ENCODE results near the gene ZBTB7C. TPM values are rescaled to one million over a fixed set of nuclear protein-coding genes. Genes with fewer than 3 reads are reported as not detected.

The ZBTB7C gene
- total and polyA plus RNA-seq, 2 of the 8 experiments (the other 6 are each of a cell fraction or from before 2014, with no cell fraction given) = 0.15 to 0.45 TPM

- CTCF ChIA-PET (ENCODE audit: partially characterized antibody) = interaction anchor here (1.7 kb wide), 1 partner anchor 18 kb away, joined by 7 read pairs; no protein-coding TSS in a partner anchor
Observed at GRCh38 chr18:47979611-47980200, 429.5 kb downstream of the ZBTB7C start.

More at GRCh38 chr18:47979611-47980200, 429.5 kb downstream of the ZBTB7C start:
- 77% methylated on average over 4 of the region's 5 CpGs; no CpG with 5 or more reads in 1 of the 2 experiments for WGBS, 2 experiments (ENCODE audit: extremely low coverage in 1 of 2, insufficient coverage in 1 of 2, insufficient read length in 1 of 2, insufficient replicate concordance in 2 of 2, low coverage in 1 of 2, low lambda C conversion rate in 2 of 2, missing lambda C conversion rate in 1 of 2)
- no peak overlapping the region for H3K9ac ChIP-seq (replicated peaks in 1 of 4; ENCODE audit: extremely low read depth in 1 of 4, low read depth in 3 of 4, low read length in 3 of 4)
- peak overlapping the region; percentile 40 for H4K91ac ChIP-seq (replicated peaks; ENCODE audit: insufficient read length, low read length)
- no peak for DNase-seq (ENCODE audit: low read depth in 1 of 2, low spot score in 2 of 2)
- POLR2A ChIA-PET (ENCODE audit: partially characterized antibody) = interaction anchor here (0.6 kb wide), 1 partner anchor 47 kb away, joined by 3 read pairs; no protein-coding TSS in a partner anchor
- no peak overlapping the region for H3K27ac ChIP-seq (ENCODE audit: low read depth, low read length)
- no peak for FAIRE-seq
- no peak overlapping the region for H3K18ac ChIP-seq (ENCODE audit: extremely low read depth, low read length)
- no peak overlapping the region for H4K5ac ChIP-seq (ENCODE audit: insufficient read length, low read depth, low read length)
- no peak overlapping the region for H3K4me2 ChIP-seq (ENCODE audit: insufficient read depth in 1 of 2, low read depth in 2 of 2, low read length in 2 of 2)
- TF ChIP-seq CHD1 (IDR thresholded peaks at IDR 0.05; ENCODE audit: low read depth, low read length) (no peak), E2F6 (IDR thresholded peaks at IDR 0.05) (peak; percentile 58; the same call in 1 of the 2 replicates), MAX (IDR thresholded peaks at IDR 0.05) (0 out of 2 replicates have a peak, but pooled peaks have one; percentile 19)
- peak overlapping the region; percentile 22; the same call in 1 of the 2 replicates for H2BK15ac ChIP-seq (ENCODE audit: low read length)
- no peaks in the 10 kb centered on the region; a peak in 1 of 4 replicates for H3K9me3 ChIP-seq (ENCODE audit: insufficient read depth in 2 of 2, low read depth in 1 of 2, low read length in 1 of 2)
- 0 out of 2 replicates have a peak overlapping the region, but pooled peaks have one; percentile 21 for H2BK20ac ChIP-seq (ENCODE audit: low read length)
- H2BK120ac ChIP-seq (replicated peaks; ENCODE audit: low read depth, low read length) = no peak overlapping the region
- no peak overlapping the region for H3K56ac ChIP-seq (replicated peaks; ENCODE audit: insufficient read length, low read depth, low read length)
- H3K23me2 ChIP-seq (ENCODE audit: low read depth, low read length) = no peaks in the 10 kb centered on the region
- no peaks in the 10 kb centered on the region for H3K79me2 ChIP-seq (ENCODE audit: control insufficient read depth in 1 of 2, insufficient read depth in 2 of 2, low read length in 2 of 2)
- no peak overlapping the region for H3K23ac ChIP-seq (ENCODE audit: insufficient read length)
- H4K8ac ChIP-seq (ENCODE audit: extremely low read depth, insufficient read depth, low read length) = no peak overlapping the region
- no peaks in the 10 kb centered on the region for H3K36me3 ChIP-seq (ENCODE audit: control insufficient read depth in 2 of 4, insufficient read depth in 4 of 4, low read length in 3 of 4)
- no peak overlapping the region for H2AK5ac ChIP-seq (ENCODE audit: low read depth, low read length)
- no peaks in the 10 kb centered on the region for H3K79me1 ChIP-seq (ENCODE audit: low read depth, low read length)
- H3K27me3 ChIP-seq (replicated peaks in 1 of 4; ENCODE audit: control insufficient read depth in 3 of 4, extremely low read depth in 1 of 4, insufficient read depth in 3 of 4, low read length in 3 of 4) = no peaks in the 10 kb centered on the region
- no peak overlapping the region; the same call in 1 of the 2 replicates for H2BK12ac ChIP-seq (ENCODE audit: low read depth, low read length)
- H3K4ac ChIP-seq (replicated peaks; ENCODE audit: insufficient read length, low read depth, low read length) = no peak overlapping the region
- no peak overlapping the region for H3K4me3 ChIP-seq (ENCODE audit: extremely low read depth in 1 of 4, insufficient read depth in 2 of 4, low read depth in 3 of 4, low read length in 4 of 4)
- no peaks in the 10 kb centered on the region for H4K20me1 ChIP-seq (replicated peaks in 1 of 2; ENCODE audit: control insufficient read depth in 1 of 2, insufficient read depth in 2 of 2, low read length in 2 of 2)
- peaks cover 2 to 21% (median 12%) of the 10 kb centered on the region in 4 experiments; a peak in 4 of 7 replicates for H3K4me1 ChIP-seq (replicated peaks in 1 of 4; ENCODE audit: control insufficient read depth in 3 of 4, insufficient read depth in 4 of 4, low read length in 3 of 4)
- H2BK5ac ChIP-seq (ENCODE audit: low read depth, low read length) = no peak overlapping the region
- no peak overlapping the region for H3K14ac ChIP-seq (ENCODE audit: insufficient read length)
- H2AFZ ChIP-seq (ENCODE audit: low read length) = no peak overlapping the region
